Smooth muscle cell (in vitro differentiated cells): ENCODE data around the gene ZNF746. TPM values are rescaled to one million over a fixed set of nuclear protein-coding genes. Genes with fewer than 3 reads are reported as not detected.

Experiments used
- DNase-seq: peaks from one replicate; lab custom pipeline; 2025; ENCODE audit not compliant: unreplicated experiment; lab: John Stamatoyannopoulos, UW
- H2AFZ ChIP-seq: fragments of 200-600 bp; sonication (generic); 2 replicates; pipeline ENCODE4 v1.6.0; 2016; ENCODE audit warnings: antibody characterized with exemption, low read depth, mild to moderate bottlenecking
- H3F3A ChIP-seq: fragments of 200-600 bp; sonication (generic); 2 replicates; pipeline ENCODE4 v1.6.0; 2017; ENCODE audit warnings: antibody characterized with exemption, low read depth
- H3K27ac ChIP-seq: fragments of 200-600 bp; sonication (generic); 2 replicates; pipeline ENCODE4 v1.5.1; 2016; ENCODE audit warnings: low read depth, mild to moderate bottlenecking
- H3K27me3 ChIP-seq: fragments of 200-600 bp; sonication (generic); 2 replicates; pipeline ENCODE4 v1.6.1; 2016; ENCODE audit warnings: low read depth, mild to moderate bottlenecking
- H3K36me3 ChIP-seq: fragments of 200-600 bp; sonication (generic); 2 replicates; pipeline ENCODE4 v1.5.1; 2016; ENCODE audit warnings: low read depth
- H3K4me1 ChIP-seq: fragments of 200-600 bp; sonication (generic); 2 replicates; pipeline ENCODE4 v1.5.1; 2016; ENCODE audit warnings: low read depth
- H3K4me2 ChIP-seq: fragments of 200-600 bp; sonication (generic); 2 replicates; pipeline ENCODE4 v1.6.0; 2016; ENCODE audit warnings: mild to moderate bottlenecking
- H3K4me3 ChIP-seq: fragments of 200-600 bp; sonication (generic); 2 replicates; pipeline ENCODE4 v1.5.1; 2016; ENCODE audit warnings: mild to moderate bottlenecking
- H3K79me2 ChIP-seq: fragments of 200-600 bp; sonication (generic); 2 replicates; pipeline ENCODE4 v1.6.0; 2016; ENCODE audit warnings: low read depth, mild to moderate bottlenecking
- H3K9ac ChIP-seq: fragments of 200-600 bp; sonication (generic); 2 replicates; pipeline ENCODE4 v1.6.0; 2016; ENCODE audit warnings: low read depth
- H3K9me3 ChIP-seq: fragments of 200-600 bp; sonication (generic); replicated peaks from 2 replicates; pipeline ENCODE4 v1.5.1; 2016; ENCODE audit warnings: low read depth
- H4K20me1 ChIP-seq: fragments of 200-600 bp; sonication (generic); 2 replicates; pipeline ENCODE4 v1.6.0; 2016; ENCODE audit warnings: low read depth
- CTCF ChIP-seq: fragments of 200-600 bp; sonication (generic); IDR thresholded peaks from 2 replicates; pipeline ENCODE4 v1.5.1; 2017; ENCODE audit warnings: borderline replicate concordance, mild to moderate bottlenecking, antibody characterized with exemption; ENCODE audit not compliant: insufficient read depth, poor library complexity, severe bottlenecking
- whole genome bisulfite sequencing: methylation state at CpG from one replicate; pipeline ENCODE4 v1.1.7; 2016; ENCODE audit warnings: low lambda C conversion rate; 5-methylcytosine and 5-hydroxymethylcytosine counted together
- polyA plus RNA-seq: library from polyadenylated mRNA; unstranded; fragments of >200 nt; fragmentation: Nextera tagmentation; extraction: Ambion mirVana; gene quantifications from 2 replicates; pipeline ENCODE4 v1.2.1, GENCODE V29; 2016
- total RNA-seq: library from RNA; depleted of rRNA; stranded (reverse); fragments of >200 nt; gene quantifications from 2 replicates; pipeline ENCODE4 v1.2.3, GENCODE V29; 2014

The ZNF746 gene
- total and polyA plus RNA-seq, 2 experiments from 2014 or later, result 14.2 to 17.2 TPM

GRCh38 chr7:149433124-149433523, 64.5 kb downstream of the ZNF746 start:
- no peak overlapping the region for H3K4me3 ChIP-seq
- H2AFZ ChIP-seq, result no peak overlapping the region
- no peaks in the 10 kb centered on the region for H3K9me3 ChIP-seq
- no peak for DNase-seq
- no peak overlapping the region for H3K9ac ChIP-seq
- no peak overlapping the region for H3K4me2 ChIP-seq
- no peaks in the 10 kb centered on the region for H3K4me1 ChIP-seq
- WGBS, result 86% methylated on average over 8 of the region's 8 CpGs
- H4K20me1 ChIP-seq, result peaks cover 3% of the 10 kb centered on the region
- no peaks in the 10 kb centered on the region for H3K27me3 ChIP-seq
- no peaks in the 10 kb centered on the region for H3F3A ChIP-seq
- H3K27ac ChIP-seq, result no peak overlapping the region
- no peaks in the 10 kb centered on the region for H3K79me2 ChIP-seq
- no peaks in the 10 kb centered on the region for H3K36me3 ChIP-seq
- no peak for TF ChIP-seq CTCF

- Histone ChIP-seq H2AFZ (no peak overlapping the region), H3K4me1 (peaks cover 1% of the 10 kb centered on the region), H3K27ac (no peak overlapping the region), H3K27me3 (no peaks in the 10 kb centered on the region), H3K79me2 (no peaks in the 10 kb centered on the region), H3K4me3 (no peak overlapping the region), H3K36me3 (no peaks in the 10 kb centered on the region), H3K9ac (no peak overlapping the region), H3F3A (peaks cover 7% of the 10 kb centered on the region), H4K20me1 (peaks cover 4% of the 10 kb centered on the region), H3K9me3 (no peaks in the 10 kb centered on the region), H3K4me2 (no peak overlapping the region)
- no peak for DNase-seq
- no peak for TF ChIP-seq CTCF
- 97% methylated on average over 49 of the region's 53 CpGs for WGBS
Observed at GRCh38 chr7:149432121-149432691, 65.4 kb downstream of the ZNF746 start.

- Histone ChIP-seq H3K9me3 (no peaks in the 10 kb centered on the region), H3K4me3 (no peak overlapping the region), H3F3A (peaks cover 7% of the 10 kb centered on the region), H3K79me2 (no peaks in the 10 kb centered on the region), H3K36me3 (no peaks in the 10 kb centered on the region), H3K4me1 (peaks cover 5% of the 10 kb centered on the region), H3K27ac (no peak overlapping the region), H2AFZ (no peak overlapping the region), H3K4me2 (no peak overlapping the region), H3K27me3 (no peaks in the 10 kb centered on the region), H4K20me1 (peaks cover 5% of the 10 kb centered on the region), H3K9ac (no peak overlapping the region)
- WGBS, result over 99% methylated on average over 37 of the region's 66 CpGs
- no peak for TF ChIP-seq CTCF
- DNase-seq, result no peak
Observed at GRCh38 chr7:149431486-149432120, 66.0 kb downstream of the ZNF746 start.

GRCh38 chr7:149430192-149430591, 67.4 kb downstream of the ZNF746 start:
- Histone ChIP-seq H2AFZ (no peak overlapping the region), H3K4me3 (no peak overlapping the region), H3K9ac (no peak overlapping the region), H3K4me1 (peaks cover 5% of the 10 kb centered on the region), H3K9me3 (no peaks in the 10 kb centered on the region), H3F3A (peaks cover 7% of the 10 kb centered on the region), H3K36me3 (no peaks in the 10 kb centered on the region), H3K27me3 (no peaks in the 10 kb centered on the region), H3K4me2 (no peak overlapping the region), H3K27ac (no peak overlapping the region), H4K20me1 (peaks cover 5% of the 10 kb centered on the region), H3K79me2 (no peaks in the 10 kb centered on the region)
- TF ChIP-seq CTCF, result no peak
- 95% methylated on average over 4 of the region's 4 CpGs for WGBS
- no peak for DNase-seq
